Transverse colon (tissue), 4 donors: Measurements from ENCODE around the gene BCL11B. TPM values are rescaled to one million over a fixed set of nuclear protein-coding genes. Genes with fewer than 3 reads are reported as not detected.
"Not testable (repeated sequence)": the region's sequence is repeated elsewhere in the genome, so short reads cannot be mapped to it uniquely, and the experiment has no call there.

Experiments used
- DNase-seq: peaks from one replicate; pipeline ENCODE4 v3.0.0-alpha.2; 2019
- H3K27ac ChIP-seq, 4 donors: fragments of 200-600 bp; sonication (generic); 2 replicates each; pipeline ENCODE4 v1.5.1; 2016 to 2018; ENCODE audit warnings: inconsistent platforms in 4 of 4
- H3K27me3 ChIP-seq: fragments of 200-600 bp; sonication (generic); 2 replicates; pipeline ENCODE4 v1.5.1; 2017; ENCODE audit warnings: inconsistent platforms
- H3K36me3 ChIP-seq, 4 donors: fragments of 200-600 bp; sonication (generic); 2 replicates each; pipeline ENCODE4 v1.5.1; 2017 to 2019; ENCODE audit warnings: inconsistent platforms in 4 of 4
- H3K4me1 ChIP-seq, 4 donors: fragments of 200-600 bp; sonication (generic); 2 replicates each; pipeline ENCODE4 v1.5.1; 2017 to 2020; ENCODE audit warnings: inconsistent platforms in 4 of 4
- H3K4me3 ChIP-seq, 4 donors: fragments of 200-600 bp; sonication (generic); 1 replicate in 1 of 4; 2 replicates in 3 of 4; pipeline versions ENCODE4 v1.5.1 to v1.6.1; 2017 to 2019; ENCODE audit warnings: inconsistent platforms in 4 of 4
- H3K9me3 ChIP-seq, 2 donors: fragments of 200-600 bp; sonication (generic); 2 replicates each; pipeline ENCODE4 v1.5.1; 2017 to 2019; ENCODE audit warnings: inconsistent platforms in 2 of 2
- EP300 ChIP-seq: sonication (generic); formaldehyde crosslinking; IDR thresholded peaks from one replicate; pipeline ENCODE4 v1.6.1; 2017; ENCODE audit warnings: antibody characterized with exemption, low read depth
- POLR2A ChIP-seq: fragments of 450-650 bp; IDR thresholded peaks from one replicate; pipeline ENCODE4 v1.6.1; 2016; ENCODE audit warnings: antibody characterized with exemption, mild to moderate bottlenecking, moderate library complexity
- POLR2AphosphoS5 ChIP-seq, 3 donors: sonication (generic); formaldehyde crosslinking; IDR thresholded peaks; one replicate each; pipeline ENCODE4 v1.6.1; 2016; ENCODE audit warnings: antibody characterized with exemption in 3 of 3
- WGBS, 2 donors: methylation state at CpG; one replicate each; pipeline ENCODE4 v1.1.5; 2018; ENCODE audit warnings: low coverage in 1 of 2; 5-methylcytosine and 5-hydroxymethylcytosine counted together
- in situ Hi-C, 4 donors: fragments of 200-750 bp; cut with MboI; loops; one replicate each; pipeline versions ENCODE4 v1.15.0 to v1.15.1; 2017; ENCODE audit warnings: low sequenced_read_pairs in 3 of 4, low pct_ligation_motif_present in 1 of 4, low pct_unique_long_range_greater_than_20kb in 1 of 4
- intact Hi-C: fragments of 100-400 bp; cut with DNase I; formaldehyde crosslinking; loops from one replicate; pipeline ENCODE4 v1.15.1; 2023; ENCODE audit warnings: low total_unique reads
- total RNA-seq, 4 donors: library from RNA; depleted of rRNA; stranded (reverse); fragments of >200 nt; gene quantifications; one replicate each; pipeline ENCODE4 v1.1.0, GENCODE V29; 2016
- TF ChIP-seq, protein P1 (sequence below), 5 experiments: fragments of 200-600 bp in 3 of 5; fragments of 450-650 bp in 2 of 5; sonication (generic) in 3 of 5; IDR thresholded peaks; 1 replicate in 2 of 5; 2 replicates in 3 of 5; pipeline ENCODE4 v1.5.1; 2016 to 2017; ENCODE audit warnings: antibody characterized with exemption in 5 of 5, inconsistent platforms in 3 of 5, mild to moderate bottlenecking in 2 of 5, moderate library complexity in 1 of 5

Gene BCL11B
- total RNA-seq, 4 donors from 2014 or later: 0.37 to 4.8 (median 3.7) TPM

DNA sequence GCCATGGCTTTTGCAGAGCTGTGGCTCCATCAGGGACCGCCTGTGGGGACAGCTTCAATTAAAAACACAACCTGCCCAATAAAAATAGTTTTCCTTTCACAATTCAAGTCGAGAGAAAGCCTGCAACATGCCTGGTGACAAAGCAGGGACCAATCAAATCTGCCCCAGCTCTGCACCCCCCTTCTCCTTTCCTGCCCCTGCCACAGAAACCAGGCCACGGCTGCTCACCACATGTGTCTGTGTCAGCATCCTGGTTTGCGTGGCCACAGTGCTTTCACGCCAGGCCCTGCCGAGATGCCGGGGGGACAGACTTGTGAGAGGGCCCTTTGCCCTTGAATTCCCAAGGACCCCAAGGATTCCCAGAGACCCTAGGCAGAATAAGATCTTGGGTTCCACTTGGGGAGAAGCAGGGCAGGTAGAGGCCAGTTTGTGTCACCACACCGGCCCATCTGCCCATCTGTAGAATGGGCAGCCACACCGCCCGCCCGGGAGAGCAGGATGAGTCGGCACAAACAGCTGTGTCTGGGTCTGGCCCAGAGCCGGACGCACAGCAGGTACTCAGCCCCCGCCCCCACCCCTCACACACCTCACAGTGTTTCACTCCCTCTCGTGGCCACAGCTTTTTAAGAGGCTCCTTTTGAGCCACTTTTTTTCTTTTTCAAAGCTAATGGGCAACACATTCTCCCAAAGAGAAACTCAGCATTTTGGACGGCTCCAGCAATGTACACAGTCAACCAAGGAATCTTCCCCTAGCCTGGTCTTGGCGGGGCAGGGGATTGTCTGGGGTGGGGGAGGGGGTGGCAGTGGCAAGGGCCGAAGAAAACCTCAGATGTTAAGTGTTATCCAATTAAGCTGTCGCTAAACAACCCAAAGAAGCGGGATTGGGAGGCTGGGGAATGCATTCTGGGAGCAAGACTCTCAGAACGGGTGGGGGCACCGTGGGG lies 41.5 kb downstream of the BCL11B start:
- no peaks in the 10 kb centered on the region for H3K9me3 ChIP-seq
- H3K27me3 ChIP-seq: peaks cover 10% of the 10 kb centered on the region
- H3K4me1 ChIP-seq: peaks cover 0 to 30% (median 2%) of the 10 kb centered on the region in 4 donors
- H3K4me3 ChIP-seq: no peak overlapping the region
- TF ChIP-seq POLR2AphosphoS5 (IDR thresholded peaks at IDR 0.05): no peak
- TF ChIP-seq, protein P1, sequence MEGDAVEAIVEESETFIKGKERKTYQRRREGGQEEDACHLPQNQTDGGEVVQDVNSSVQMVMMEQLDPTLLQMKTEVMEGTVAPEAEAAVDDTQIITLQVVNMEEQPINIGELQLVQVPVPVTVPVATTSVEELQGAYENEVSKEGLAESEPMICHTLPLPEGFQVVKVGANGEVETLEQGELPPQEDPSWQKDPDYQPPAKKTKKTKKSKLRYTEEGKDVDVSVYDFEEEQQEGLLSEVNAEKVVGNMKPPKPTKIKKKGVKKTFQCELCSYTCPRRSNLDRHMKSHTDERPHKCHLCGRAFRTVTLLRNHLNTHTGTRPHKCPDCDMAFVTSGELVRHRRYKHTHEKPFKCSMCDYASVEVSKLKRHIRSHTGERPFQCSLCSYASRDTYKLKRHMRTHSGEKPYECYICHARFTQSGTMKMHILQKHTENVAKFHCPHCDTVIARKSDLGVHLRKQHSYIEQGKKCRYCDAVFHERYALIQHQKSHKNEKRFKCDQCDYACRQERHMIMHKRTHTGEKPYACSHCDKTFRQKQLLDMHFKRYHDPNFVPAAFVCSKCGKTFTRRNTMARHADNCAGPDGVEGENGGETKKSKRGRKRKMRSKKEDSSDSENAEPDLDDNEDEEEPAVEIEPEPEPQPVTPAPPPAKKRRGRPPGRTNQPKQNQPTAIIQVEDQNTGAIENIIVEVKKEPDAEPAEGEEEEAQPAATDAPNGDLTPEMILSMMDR (IDR thresholded peaks at IDR 0.05): no peak
- no peak for TF ChIP-seq POLR2A
- no peak for TF ChIP-seq EP300
- no peaks in the 10 kb centered on the region for H3K36me3 ChIP-seq
- WGBS, 2 donors: 56 to 66% methylated on average over 5 to 23 of the region's 23 CpGs
- intact Hi-C loops (no loop called here), in situ Hi-C loops (no loop called here)
- peak; percentile 45 for DNase-seq
- H3K27ac ChIP-seq: peak overlapping the region in 3 of 4 donors; percentile 13 to 55 (median 47)

DNA sequence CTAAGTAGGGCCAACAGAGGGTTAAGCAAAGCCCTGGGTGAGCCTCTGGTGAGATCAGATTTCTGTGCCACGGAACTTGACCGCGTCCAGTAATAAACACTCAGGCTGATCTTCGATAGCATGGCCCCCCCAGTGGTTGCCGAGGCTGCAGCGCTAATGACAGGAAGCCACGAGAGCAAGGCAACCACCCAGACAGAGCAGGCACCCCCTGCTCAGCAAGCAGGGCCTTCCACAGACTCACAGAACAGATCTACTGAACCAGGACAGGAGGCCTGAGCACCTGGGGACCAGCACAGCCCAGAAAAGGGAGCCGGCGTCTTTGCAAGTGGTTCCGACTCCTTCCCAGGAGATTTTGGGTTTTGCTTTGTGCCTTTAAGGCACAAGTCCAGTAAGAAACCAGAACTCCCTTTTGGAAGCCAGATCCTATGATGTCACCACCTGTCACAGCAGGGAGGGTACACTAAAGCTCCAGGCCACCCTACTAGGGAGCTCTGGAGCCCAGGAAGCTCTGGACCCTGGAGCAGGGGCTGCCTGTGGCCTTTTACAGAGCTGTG lies 42.3 kb downstream of the BCL11B start:
- intact Hi-C loops: no loop called here
- WGBS, 2 donors: 45% methylated on average over 6 of the region's 10 CpGs; no CpG with 5 or more reads in 1 of the 2 donors
- H3K9me3 ChIP-seq: no peaks in the 10 kb centered on the region
- peaks cover 0 to 30% (median 2%) of the 10 kb centered on the region in 4 donors for H3K4me1 ChIP-seq
- peak overlapping the region in 2 of 4 donors; percentile 31 to 55 for H3K27ac ChIP-seq
- no peak for DNase-seq
- in situ Hi-C loops: no loop called here
- H3K36me3 ChIP-seq: no peaks in the 10 kb centered on the region
- H3K27me3 ChIP-seq: peaks cover 10% of the 10 kb centered on the region
- TF ChIP-seq POLR2A (no peak), EP300 (no peak), POLR2AphosphoS5 (IDR thresholded peaks at IDR 0.05) (no peak)
- TF ChIP-seq, protein P1 (IDR thresholded peaks at IDR 0.05): no peak
- H3K4me3 ChIP-seq: no peak overlapping the region

GRCh38 chr14:99228760-99229159 lies 43.2 kb downstream of the BCL11B start:
- H3K36me3 ChIP-seq, intact Hi-C loops, H3K27ac ChIP-seq, H3K9me3 ChIP-seq, in situ Hi-C loops, DNase-seq, H3K4me3 ChIP-seq: not testable (repeated sequence)
- Histone ChIP-seq H3K4me1 (peaks cover 0 to 30% (median 2%) of the 10 kb centered on the region in 4 donors), H3K27me3 (peaks cover 10% of the 10 kb centered on the region)
- WGBS, 2 donors: 88% methylated on average over 2 to 4 of the region's 4 CpGs

DNA sequence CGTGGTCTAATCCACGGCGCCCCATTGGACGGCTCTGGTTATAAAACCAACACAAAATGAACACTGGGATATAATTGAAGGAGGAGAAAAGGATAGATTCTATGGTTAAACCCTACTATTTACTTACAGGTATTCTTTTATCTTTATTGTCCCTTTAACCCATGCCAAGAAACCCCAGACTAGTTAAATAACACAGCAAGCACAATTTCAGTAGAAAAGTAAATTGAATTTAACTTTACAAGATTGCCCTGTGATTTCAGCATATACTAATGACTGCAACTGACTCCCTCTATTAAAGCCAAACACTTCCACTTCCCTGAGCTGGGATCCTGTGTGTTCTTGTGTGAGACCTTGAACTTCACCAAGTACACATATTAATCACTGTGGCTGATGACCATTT lies 45.3 kb downstream of the BCL11B start:
- Histone ChIP-seq H3K27ac (no peak overlapping the region), H3K36me3 (no peaks in the 10 kb centered on the region), H3K4me1 (peaks cover 0 to 22% (median 2%) of the 10 kb centered on the region in 4 donors), H3K27me3 (peaks cover 10% of the 10 kb centered on the region), H3K4me3 (no peak overlapping the region), H3K9me3 (no peaks in the 10 kb centered on the region)
- 22 to 52% methylated on average over 4 of the region's 4 CpGs for WGBS, 2 donors
- TF ChIP-seq, protein P1 (IDR thresholded peaks at IDR 0.05): no peak
- no peak for TF ChIP-seq EP300
- TF ChIP-seq POLR2AphosphoS5 (IDR thresholded peaks at IDR 0.05): no peak
- no peak for TF ChIP-seq POLR2A
- in situ Hi-C loops: no loop called here
- intact Hi-C loops: no loop called here
- DNase-seq: no peak
